HepG2 (cell line): ENCODE data around the gene GCLC. TPM values are rescaled to one million over a fixed set of nuclear protein-coding genes. Genes with fewer than 3 reads are reported as not detected.

Experiments used
- CBX5 ChIP-seq: sonication (generic); formaldehyde crosslinking; IDR thresholded peaks from 2 replicates; pipeline ENCODE4 v1.4.0; 2020; ENCODE audit warnings: missing genetic modification reagents, borderline replicate concordance
- GATA4 ChIP-seq: sonication (generic); IDR thresholded peaks from 2 replicates; pipeline ENCODE4 v1.6.1; 2016; ENCODE audit warnings: antibody characterized with exemption, low read depth, borderline replicate concordance
- KDM2A ChIP-seq: sonication (generic); formaldehyde crosslinking; IDR thresholded peaks from 2 replicates; pipeline ENCODE4 v1.4.0; 2020; ENCODE audit warnings: low read depth, missing genetic modification reagents, borderline replicate concordance
- RFXANK ChIP-seq: IDR thresholded peaks from 2 replicates; pipeline ENCODE4 v1.6.1; 2016
- U2AF1 ChIP-seq: fragments of 200-400 bp; formaldehyde crosslinking; optimal IDR thresholded peaks from 2 replicates; pipeline ENCODE3; 2017; ENCODE audit warnings: mild to moderate bottlenecking, low read depth, low read length
- ZNF224 ChIP-seq: sonication (generic); formaldehyde crosslinking; IDR thresholded peaks from 2 replicates; pipeline ENCODE4 v1.5.0; 2020; ENCODE audit warnings: mild to moderate bottlenecking, missing genetic modification reagents
- ZNF337 ChIP-seq: sonication (generic); formaldehyde crosslinking; IDR thresholded peaks from 2 replicates; pipeline ENCODE4 v1.5.1; 2020; ENCODE audit warnings: missing genetic modification reagents, low read depth, mild to moderate bottlenecking, borderline replicate concordance
- ZNF776 ChIP-seq: sonication (generic); formaldehyde crosslinking; IDR thresholded peaks from 2 replicates; pipeline ENCODE4 v1.4.0; 2020; ENCODE audit warnings: mild to moderate bottlenecking, missing genetic modification reagents
- ZNF782 ChIP-seq: sonication (generic); formaldehyde crosslinking; IDR thresholded peaks from 2 replicates; pipeline ENCODE4 v1.4.0; 2020; ENCODE audit warnings: missing genetic modification reagents, mild to moderate bottlenecking, borderline replicate concordance
- ZNF878 ChIP-seq: sonication (generic); formaldehyde crosslinking; IDR thresholded peaks from 2 replicates; pipeline ENCODE4 v1.8.1; 2023; ENCODE audit warnings: mild to moderate bottlenecking, missing genetic modification reagents, moderate library complexity
- polyA plus RNA-seq, 8 experiments: library from polyadenylated mRNA; depleted of rRNA in 3 of 8; stranded (reverse) in 7 of 8; unstranded in 1 of 8; fragments of >200 nt; fragmentation: Illumina TruSeq in 4 of 8; extraction: Trizol in 4 of 8; gene quantifications; 2 replicates each; pipeline versions ENCODE4 v1.2.1 to v1.2.3, GENCODE V29; 2011 to 2016; ENCODE audit warnings: low read depth in 4 of 8, missing spikeins in 1 of 8, mixed read lengths in 1 of 8; ENCODE audit not compliant: insufficient read depth in 1 of 8
- total RNA-seq, 5 experiments: library from RNA; depleted of rRNA; stranded (reverse); fragments of >200 nt; fragmentation: Illumina TruSeq; extraction: Trizol; gene quantifications; 2 replicates each; pipeline ENCODE4 v1.2.3, GENCODE V29; 2016; ENCODE audit warnings: low read depth in 1 of 5
- TF ChIP-seq, protein P1 (sequence below), 2 experiments: sonication (generic) in 1 of 2; formaldehyde crosslinking in 1 of 2; IDR thresholded peaks; 2 replicates each; pipeline versions ENCODE4 v1.6.1 to v1.9.0; 2014 to 2022; ENCODE audit warnings: antibody characterized with exemption in 1 of 2, borderline replicate concordance in 1 of 2, inconsistent platforms in 1 of 2, low read depth in 1 of 2, missing genetic modification reagents in 1 of 2
- TF ChIP-seq, protein P2 (sequence below): sonication (generic); formaldehyde crosslinking; IDR thresholded peaks from 2 replicates; pipeline ENCODE4 v1.4.0; 2020; ENCODE audit warnings: mild to moderate bottlenecking, missing genetic modification reagents
- TF ChIP-seq, protein P3 (sequence below): sonication (generic); formaldehyde crosslinking; IDR thresholded peaks from 2 replicates; pipeline ENCODE4 v1.4.0; 2020; ENCODE audit warnings: missing genetic modification reagents, borderline replicate concordance
- TF ChIP-seq, protein P4 (sequence below): sonication (generic); formaldehyde crosslinking; IDR thresholded peaks from 2 replicates; pipeline ENCODE4 v1.5.1; 2020; ENCODE audit warnings: mild to moderate bottlenecking, moderate library complexity, missing genetic modification reagents
- TF ChIP-seq, protein P5 (sequence below): IDR thresholded peaks from 2 replicates; pipeline ENCODE4 v1.6.1; 2012; ENCODE audit warnings: inconsistent platforms

The GCLC gene
- total and polyA plus RNA-seq, 2 of the 13 experiments (the other 11 are each of a cell fraction or from before 2014, with no cell fraction given): 35.3 to 84.6 TPM

DNA sequence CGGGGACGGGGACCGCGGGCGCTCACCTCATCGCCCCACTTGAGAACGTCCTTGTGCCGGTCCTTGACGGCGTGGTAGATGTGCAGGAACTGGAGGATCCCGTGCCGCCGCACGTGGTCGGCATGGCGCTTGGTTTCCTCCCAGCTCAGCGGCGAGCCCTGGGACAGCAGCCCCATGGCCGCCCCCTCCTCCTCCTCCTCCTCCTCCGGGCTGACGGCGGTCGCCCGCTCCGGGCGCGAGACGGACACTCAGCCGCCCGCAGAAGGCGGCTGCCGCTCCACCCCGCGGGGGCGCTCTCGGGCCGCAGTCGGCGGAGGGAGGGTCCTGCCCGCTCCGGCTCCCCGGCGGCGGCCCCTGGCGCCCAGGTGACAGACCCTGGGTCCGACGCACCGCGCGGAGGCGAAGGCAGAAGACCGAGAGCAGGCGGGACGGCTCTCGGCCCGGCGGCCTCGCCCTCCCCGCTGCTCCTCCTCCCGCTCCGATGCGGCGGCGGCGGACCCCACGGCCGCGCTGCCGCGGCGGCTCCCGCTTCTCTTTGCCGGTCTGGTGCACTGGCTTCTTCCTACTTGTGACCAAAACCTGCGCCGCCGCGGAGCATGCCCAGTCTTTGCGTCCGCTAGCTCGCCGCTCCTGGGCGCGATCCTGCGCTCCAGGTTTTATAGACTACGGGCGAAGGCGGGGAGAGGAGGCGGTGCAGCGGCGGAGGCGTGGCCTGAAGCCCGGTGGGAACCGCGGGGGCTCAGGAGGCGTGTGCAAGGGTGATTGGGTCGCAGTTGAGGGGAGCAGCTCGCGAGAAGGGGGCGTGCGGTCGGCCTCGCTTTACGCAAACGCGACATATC lies at the start of gene GCLC (continued):
- TF ChIP-seq, protein P1, sequence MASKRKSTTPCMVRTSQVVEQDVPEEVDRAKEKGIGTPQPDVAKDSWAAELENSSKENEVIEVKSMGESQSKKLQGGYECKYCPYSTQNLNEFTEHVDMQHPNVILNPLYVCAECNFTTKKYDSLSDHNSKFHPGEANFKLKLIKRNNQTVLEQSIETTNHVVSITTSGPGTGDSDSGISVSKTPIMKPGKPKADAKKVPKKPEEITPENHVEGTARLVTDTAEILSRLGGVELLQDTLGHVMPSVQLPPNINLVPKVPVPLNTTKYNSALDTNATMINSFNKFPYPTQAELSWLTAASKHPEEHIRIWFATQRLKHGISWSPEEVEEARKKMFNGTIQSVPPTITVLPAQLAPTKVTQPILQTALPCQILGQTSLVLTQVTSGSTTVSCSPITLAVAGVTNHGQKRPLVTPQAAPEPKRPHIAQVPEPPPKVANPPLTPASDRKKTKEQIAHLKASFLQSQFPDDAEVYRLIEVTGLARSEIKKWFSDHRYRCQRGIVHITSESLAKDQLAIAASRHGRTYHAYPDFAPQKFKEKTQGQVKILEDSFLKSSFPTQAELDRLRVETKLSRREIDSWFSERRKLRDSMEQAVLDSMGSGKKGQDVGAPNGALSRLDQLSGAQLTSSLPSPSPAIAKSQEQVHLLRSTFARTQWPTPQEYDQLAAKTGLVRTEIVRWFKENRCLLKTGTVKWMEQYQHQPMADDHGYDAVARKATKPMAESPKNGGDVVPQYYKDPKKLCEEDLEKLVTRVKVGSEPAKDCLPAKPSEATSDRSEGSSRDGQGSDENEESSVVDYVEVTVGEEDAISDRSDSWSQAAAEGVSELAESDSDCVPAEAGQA (IDR thresholded peaks at IDR 0.05; ENCODE audit: low read depth): peak; percentile 70; the same call in 1 of the 2 replicates
- TF ChIP-seq, protein P1 (CRISPR knock-in tag; IDR thresholded peaks at IDR 0.05; ENCODE audit: borderline replicate concordance): peak; percentile 81
- TF ChIP-seq ZNF224 (CRISPR knock-in tag) (peak; percentile 34; the same call in 1 of the 2 replicates), ZNF878 (peak; percentile 96), ZNF337 (CRISPR knock-in tag) (0 out of 2 replicates have a peak, but pooled peaks have one; percentile 48), GATA4 (no peak), ZNF776 (CRISPR knock-in tag) (peak; percentile 91), U2AF1 (no peak), RFXANK (peak; percentile 89), ZNF782 (CRISPR knock-in tag) (no peak; the same call in none of the 2 replicates), CBX5 (CRISPR knock-in tag) (peak; percentile 99), KDM2A (CRISPR knock-in tag) (peak; percentile 99)
- TF ChIP-seq, protein P2, sequence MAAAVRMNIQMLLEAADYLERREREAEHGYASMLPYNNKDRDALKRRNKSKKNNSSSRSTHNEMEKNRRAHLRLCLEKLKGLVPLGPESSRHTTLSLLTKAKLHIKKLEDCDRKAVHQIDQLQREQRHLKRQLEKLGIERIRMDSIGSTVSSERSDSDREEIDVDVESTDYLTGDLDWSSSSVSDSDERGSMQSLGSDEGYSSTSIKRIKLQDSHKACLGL (CRISPR knock-in tag): peak; percentile 65
- TF ChIP-seq, protein P3, sequence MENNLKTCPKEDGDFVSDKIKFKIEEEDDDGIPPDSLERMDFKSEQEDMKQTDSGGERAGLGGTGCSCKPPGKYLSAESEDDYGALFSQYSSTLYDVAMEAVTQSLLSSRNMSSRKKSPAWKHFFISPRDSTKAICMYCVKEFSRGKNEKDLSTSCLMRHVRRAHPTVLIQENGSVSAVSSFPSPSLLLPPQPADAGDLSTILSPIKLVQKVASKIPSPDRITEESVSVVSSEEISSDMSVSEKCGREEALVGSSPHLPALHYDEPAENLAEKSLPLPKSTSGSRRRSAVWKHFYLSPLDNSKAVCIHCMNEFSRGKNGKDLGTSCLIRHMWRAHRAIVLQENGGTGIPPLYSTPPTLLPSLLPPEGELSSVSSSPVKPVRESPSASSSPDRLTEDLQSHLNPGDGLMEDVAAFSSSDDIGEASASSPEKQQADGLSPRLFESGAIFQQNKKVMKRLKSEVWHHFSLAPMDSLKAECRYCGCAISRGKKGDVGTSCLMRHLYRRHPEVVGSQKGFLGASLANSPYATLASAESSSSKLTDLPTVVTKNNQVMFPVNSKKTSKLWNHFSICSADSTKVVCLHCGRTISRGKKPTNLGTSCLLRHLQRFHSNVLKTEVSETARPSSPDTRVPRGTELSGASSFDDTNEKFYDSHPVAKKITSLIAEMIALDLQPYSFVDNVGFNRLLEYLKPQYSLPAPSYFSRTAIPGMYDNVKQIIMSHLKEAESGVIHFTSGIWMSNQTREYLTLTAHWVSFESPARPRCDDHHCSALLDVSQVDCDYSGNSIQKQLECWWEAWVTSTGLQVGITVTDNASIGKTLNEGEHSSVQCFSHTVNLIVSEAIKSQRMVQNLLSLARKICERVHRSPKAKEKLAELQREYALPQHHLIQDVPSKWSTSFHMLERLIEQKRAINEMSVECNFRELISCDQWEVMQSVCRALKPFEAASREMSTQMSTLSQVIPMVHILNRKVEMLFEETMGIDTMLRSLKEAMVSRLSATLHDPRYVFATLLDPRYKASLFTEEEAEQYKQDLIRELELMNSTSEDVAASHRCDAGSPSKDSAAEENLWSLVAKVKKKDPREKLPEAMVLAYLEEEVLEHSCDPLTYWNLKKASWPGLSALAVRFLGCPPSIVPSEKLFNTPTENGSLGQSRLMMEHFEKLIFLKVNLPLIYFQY: peak; percentile 95
- TF ChIP-seq, protein P4, sequence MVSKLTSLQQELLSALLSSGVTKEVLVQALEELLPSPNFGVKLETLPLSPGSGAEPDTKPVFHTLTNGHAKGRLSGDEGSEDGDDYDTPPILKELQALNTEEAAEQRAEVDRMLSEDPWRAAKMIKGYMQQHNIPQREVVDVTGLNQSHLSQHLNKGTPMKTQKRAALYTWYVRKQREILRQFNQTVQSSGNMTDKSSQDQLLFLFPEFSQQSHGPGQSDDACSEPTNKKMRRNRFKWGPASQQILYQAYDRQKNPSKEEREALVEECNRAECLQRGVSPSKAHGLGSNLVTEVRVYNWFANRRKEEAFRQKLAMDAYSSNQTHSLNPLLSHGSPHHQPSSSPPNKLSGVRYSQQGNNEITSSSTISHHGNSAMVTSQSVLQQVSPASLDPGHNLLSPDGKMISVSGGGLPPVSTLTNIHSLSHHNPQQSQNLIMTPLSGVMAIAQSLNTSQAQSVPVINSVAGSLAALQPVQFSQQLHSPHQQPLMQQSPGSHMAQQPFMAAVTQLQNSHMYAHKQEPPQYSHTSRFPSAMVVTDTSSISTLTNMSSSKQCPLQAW: peak; percentile 85
- TF ChIP-seq, protein P5, sequence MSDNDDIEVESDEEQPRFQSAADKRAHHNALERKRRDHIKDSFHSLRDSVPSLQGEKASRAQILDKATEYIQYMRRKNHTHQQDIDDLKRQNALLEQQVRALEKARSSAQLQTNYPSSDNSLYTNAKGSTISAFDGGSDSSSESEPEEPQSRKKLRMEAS: peak; percentile 85
